Stimulated activated CD8-positive, alpha-beta memory T cell treated with anti-CD3 and anti-CD28 coated beads, Interleukin-15, amount 100 ng/mL, for 24 hours (primary cell): ENCODE measurements around the gene RSPH10B2.
"Not testable (repeated sequence)": the region's sequence is repeated elsewhere in the genome, so short reads cannot be mapped to it uniquely, and the experiment has no call there.

Experiments used
- DNase-seq: peaks from one replicate; pipeline ENCODE4 v3.0.0-alpha.2; 2020; ENCODE audit warnings: low read depth

RSPH10B2 gene

DNA sequence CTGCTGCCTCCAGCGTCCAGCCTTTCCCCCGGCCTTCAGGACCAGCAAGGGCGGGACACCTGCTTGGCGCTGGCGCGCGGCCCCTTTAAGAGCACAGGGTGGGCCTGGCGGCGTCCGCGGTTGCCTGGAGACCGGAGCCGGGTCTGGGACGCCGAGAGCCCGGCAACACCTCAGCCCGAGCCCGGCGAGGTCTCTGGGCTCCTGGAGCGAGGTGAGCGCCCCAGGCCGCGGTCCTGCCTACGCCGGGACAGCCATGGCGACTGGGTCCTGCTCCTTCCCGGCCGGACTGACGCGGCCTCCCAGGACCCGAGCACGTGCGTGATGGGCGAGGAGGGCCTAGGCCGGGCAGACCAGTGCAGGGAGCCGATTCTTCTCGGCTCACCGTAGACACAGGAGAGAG lies at the start of gene RSPH10B2:
TSS of gene RSPH10B2 (plus strand) at position 140 of the 400 bp plus-strand sequence. CDS start 3,575 bp downstream, outside the sequence.
- not testable (repeated sequence) for DNase-seq

DNA sequence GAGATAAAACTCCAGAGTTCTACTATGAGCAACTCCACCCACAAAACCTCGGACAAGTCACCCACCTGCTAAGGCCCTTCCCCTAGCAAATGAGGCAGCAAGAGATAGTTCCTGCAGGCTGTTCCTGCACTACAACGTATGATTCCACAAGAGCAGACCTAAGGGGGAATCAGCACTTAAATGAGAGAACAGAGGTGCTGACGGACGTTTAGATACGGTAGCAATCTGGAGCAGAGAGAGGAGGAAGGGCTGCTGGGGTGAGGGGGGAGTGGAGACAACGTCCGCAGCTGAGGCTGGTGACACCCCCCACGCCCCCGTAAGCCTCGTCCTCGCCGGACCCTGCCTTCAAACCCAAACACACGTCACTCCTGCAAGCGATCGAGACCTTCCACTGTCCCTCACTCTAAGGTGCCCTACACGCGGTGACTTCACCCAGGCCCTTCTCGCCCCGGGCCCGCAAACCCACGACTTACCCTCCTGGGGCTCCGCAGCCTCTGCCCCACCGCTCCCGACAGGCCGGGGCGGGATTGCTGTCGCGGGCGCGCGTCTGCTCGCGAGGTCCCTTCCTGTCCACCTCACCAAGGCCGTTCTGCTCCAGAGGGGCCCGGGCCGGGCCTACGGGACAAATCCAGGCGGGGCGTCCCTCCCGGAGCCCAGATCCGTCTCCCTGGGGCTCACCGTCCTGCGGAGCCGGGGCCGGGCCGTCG lies 47.8 kb upstream of the RSPH10B2 start:
- peak; percentile 9 for DNase-seq

DNA sequence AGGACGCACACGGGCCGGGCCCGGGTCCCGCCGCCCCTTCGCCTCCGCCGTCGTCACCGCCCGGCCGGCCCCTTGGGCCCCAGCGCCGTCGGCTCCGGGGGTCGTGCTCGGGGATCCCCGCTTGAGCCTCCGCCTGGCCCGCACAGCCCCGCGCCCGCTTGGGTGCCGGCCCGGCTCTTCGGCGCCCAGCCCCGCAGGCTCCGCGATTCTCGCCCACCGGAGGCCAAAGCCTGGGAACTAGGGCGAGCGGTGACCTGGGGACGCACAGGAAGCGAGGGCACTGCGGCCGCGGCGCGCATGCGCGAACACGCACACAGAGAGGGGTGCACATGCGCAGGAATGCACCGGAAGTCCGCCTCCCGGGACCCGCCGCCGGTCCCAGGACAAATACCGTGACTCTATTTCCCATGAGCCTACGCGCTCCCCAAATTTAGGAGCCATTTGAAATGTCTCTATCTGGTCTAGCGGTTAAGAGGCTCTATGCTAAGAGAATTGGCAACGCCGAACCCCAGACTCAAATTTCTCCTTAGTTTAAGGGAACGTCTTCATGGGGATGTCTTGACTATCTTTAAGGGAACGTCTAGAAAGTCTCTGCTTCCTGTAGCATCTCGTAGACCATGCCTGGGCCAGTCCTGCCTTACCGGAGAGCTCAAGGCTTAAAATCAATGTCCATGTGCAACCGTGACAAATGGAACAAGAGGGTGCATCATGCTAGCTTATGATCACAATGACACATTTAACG lies 47.1 kb upstream of the RSPH10B2 start, which contains the start of gene ZNF12:
TSS of gene ZNF12 (minus strand) at position 282 of the 742 bp plus-strand sequence. CDS start 1,774 bp downstream, outside the sequence.
- peak; percentile 95 for DNase-seq

DNA sequence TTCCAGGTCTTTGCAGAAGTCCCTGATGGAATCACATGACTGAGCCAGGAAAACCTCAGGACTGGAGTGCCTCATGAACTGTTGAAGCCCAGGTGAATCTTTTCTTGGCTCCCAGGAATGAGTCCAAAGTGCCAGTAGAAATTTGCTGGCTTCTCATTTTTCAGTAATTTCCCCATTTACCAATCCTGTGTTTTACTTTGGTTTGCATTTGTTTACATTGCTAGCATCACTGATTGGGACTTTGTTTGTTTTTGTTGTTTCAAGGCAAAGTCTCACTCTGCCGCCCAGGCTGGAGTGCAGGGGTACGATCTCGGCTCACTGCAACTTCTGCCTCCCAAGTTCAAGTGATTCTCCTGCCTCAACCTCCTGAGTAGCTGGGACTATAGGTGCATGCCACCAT lies 45.6 kb upstream of the RSPH10B2 start:
- DNase-seq = no peak

DNA sequence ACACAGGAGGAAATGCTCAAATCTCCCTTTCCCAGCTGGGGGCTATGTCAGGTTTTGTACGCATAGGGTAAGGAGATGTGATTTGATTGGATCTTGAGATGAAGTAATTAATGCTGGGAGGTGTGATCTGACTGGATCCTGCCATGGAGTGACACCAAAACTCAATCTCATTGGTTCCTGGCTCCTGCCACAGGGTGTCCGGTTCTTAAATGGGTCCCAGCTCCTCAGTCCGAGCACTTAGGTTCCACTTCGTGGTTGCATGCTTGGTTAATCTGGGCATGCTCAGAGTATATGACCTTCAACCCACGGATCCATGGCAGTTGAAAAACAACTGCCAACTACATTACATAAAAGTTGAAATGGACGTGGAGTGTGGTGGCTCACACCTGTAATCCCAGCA lies 44.1 kb upstream of the RSPH10B2 start:
- no peak for DNase-seq

DNA sequence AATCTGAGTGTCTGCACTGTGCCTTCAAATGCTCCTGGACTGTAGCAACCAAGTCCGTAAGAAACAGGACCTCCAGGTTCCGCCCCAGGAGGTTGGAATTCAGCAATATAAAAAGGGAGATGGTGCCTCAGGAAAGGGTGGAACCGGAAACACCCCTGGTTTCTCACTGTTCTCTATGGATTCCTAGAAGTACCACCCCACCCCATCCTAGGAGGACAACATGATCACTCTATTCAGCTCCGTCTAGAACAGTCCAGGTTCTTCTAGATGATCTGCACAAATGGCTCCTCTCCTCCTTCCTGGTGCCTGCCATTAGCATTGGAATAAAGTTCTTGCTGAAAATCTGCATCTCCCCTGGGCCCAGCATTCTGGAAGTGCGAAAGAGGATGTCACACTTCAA lies 39.5 kb upstream of the RSPH10B2 start:
- DNase-seq = no peak

DNA sequence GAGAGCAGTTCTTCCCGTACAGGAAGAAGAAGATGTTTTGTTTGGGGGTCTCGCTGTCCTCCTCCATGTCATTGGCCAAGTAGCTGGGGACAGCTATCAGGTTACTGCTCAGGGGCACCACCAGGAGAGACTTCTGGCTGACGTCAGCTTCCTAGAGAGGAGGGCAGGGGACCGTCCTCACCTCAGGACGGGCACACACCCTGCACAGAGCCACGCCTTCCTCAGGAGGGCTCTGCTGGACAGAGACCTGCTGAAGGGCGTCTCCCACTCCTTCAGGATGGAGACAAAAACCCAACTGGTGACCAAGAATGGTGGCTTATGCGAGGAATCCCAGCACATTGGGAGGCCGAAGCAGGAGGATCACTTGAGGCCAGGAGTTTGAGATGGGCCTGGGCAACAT lies 38.0 kb upstream of the RSPH10B2 start:
- not testable (repeated sequence) for DNase-seq

DNA sequence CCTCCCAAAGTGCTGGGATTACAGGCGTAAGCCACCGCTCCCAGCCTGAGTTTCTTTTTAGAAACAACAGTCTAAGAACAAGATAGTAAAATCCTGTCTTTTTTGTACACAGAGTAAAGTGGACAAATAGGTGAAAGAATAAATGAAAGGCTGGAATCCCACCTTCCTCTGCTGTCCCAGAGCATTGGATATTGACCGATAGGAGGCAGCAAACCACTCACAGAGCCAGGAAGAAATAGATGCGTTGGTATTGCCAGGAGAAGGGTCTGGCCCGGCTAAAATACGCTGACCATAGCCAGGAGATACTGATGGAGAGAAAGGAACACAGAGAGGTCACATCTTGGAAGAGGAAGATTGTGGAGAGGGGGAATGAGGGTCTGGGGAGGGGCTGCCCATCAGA lies 35.8 kb upstream of the RSPH10B2 start:
- no peak for DNase-seq

DNA sequence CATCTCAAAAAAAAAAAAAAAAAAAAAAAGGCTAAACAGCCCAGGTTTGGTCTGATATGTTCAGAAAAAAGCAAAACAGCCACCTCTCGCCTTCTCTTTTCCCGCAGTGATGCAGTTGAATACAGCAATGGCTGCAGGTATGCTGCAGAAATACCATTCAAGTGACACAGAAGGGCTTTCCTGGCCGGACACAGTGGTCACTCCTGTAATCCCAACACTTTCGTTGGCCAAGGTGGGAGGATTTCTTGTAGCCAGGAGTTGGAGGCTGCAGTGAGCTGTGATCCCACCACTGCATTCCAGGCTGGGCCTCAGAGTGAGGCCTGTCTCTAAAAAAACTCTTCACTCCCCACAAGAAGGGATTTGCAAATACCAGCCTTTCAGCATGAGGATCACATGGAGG lies 29.6 kb upstream of the RSPH10B2 start:
- DNase-seq = not testable (repeated sequence)

DNA sequence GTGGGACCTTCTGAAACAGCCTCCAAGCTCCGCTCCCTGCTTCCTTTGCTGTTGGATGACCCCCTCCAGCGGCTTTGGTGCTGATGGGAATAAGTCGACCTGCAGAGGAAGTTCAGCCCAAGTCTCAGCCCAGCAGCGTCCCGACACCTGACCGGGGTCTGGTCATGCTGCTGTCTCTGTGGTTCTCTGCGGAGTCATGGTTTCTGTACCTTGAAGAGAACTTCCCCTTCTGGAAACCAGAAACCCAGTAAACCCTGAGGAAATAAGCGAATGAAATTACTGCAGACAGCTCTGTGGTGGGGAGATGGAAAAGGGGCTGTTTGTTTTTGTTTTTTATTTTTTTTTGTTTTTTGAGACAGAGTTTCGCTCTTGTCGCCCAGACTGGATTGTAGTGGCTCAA lies 28.9 kb upstream of the RSPH10B2 start:
- DNase-seq = no peak

DNA sequence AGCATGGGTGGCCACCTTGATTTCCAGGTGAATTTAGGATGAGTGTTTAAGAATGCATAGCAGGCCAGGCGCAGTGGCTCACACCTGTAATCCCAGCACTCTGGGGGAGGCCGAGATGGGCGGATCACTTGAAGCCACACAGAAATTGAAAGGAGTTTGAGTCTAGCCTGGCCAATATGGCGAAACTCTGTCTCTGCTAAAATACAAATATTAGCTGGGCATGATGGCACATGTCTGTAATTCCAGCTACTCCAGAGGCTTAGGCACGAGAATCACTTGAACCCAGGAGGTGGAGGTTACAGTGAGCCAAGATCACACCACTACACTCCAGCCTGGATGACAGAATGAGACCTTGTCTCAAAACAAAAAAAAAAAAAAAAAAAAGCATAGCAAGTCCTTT lies 27.6 kb upstream of the RSPH10B2 start:
- not testable (repeated sequence) for DNase-seq

DNA sequence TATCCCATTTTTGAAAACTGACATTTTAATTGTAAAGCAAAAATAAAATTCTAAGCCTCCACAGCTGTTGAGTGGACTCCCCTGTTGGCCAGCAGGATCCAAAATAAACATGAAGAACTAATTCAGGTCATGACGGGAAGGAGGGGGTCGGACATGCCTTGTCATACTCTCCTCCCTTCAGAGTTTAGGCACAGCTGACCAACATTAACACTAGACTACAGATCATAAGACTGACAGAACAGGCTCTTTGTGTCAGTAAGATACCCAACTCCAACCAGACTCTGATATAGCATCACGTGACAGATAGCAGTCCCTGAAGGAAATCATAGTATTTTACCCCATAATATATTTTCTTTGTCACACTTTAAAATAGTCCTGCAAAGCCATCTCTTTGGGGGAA lies 26.2 kb upstream of the RSPH10B2 start:
- no peak for DNase-seq

DNA sequence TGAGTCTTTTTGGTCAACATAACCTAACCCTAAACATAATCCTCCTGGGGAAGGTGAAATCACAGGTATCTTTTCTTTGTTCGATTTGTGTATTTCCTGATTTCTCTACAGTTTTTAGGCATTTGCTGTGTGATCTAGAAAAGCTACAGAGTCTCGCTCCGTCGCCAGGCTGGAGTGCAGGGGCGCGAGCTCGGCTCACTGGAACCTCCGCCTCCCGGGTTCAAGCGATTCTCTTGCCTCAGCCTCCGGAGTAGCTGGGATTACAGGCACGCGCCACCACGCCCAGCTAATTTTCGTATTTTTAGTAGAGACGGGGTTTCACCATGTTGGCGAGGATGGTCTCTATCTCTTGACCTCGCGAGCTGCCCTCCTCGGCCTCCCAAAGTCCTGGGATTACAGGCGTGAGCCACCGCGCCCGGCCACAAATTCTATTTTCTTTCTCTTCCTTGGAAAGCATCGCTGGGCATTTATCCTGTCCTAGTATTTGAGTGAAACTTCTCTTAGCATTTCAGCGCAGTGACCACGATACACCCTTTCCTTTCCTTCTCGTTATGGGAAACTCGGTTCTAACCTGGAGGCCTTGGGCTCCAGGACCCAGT lies 24.9 kb upstream of the RSPH10B2 start:
- DNase-seq = not testable (repeated sequence)

DNA sequence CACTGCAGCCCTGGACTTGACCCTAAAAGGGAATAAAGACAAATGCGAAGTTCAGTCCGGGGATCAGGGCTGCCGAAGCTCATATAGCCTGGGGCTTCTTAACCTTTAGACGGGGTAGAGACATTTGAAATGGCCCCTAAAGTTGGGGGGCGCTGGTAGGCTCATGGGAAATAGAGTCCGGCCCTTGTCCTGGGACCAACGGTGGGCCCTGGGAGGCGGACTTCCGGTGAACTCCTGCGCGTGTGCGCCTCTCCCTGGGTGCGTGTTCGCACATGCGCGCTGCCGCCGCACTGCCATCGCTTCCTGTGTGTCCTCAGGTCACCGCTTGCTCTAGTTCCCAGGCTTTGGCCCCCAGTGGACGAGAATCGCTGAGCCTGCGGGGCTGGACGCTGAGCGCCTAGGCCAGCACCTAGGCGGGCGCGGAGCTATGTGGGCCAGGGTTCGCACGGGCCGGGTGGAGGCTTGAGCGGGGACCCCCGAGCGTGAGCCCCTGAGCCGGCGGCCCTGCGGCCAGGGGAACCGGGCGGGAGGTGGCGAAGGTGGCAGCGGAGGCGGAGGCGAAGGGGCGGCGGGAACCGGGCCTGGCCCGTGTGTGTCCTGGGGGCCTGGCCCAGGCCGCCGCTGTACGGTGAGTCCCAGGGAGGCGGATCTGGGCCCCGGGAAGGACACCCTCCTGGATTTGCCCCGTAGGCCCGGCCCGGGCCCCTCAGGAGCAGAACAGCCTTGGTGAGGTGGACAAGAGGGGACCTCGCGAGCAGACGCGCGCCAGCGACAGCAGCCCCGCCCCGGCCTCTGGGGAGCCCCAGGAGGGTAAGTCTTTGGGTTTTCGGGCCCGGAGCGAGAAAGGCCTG lies 24.2 kb upstream of the RSPH10B2 start:
- peak; percentile 59 for DNase-seq

DNA sequence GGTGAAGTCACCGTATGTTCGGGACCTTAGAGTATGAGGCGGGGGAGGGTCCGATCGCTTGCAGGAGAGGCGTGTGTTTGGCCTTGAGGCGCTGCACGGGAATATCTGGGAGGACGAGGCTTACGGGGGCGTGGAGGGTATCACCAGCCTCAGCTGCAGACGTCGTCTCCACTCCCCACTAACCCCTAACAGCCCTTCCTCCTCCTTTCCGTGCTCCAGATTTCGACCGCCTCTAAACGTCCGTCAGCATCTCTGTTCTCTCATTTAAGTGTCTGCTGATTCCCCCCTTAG lies 23.6 kb upstream of the RSPH10B2 start:
- DNase-seq = no peak

DNA sequence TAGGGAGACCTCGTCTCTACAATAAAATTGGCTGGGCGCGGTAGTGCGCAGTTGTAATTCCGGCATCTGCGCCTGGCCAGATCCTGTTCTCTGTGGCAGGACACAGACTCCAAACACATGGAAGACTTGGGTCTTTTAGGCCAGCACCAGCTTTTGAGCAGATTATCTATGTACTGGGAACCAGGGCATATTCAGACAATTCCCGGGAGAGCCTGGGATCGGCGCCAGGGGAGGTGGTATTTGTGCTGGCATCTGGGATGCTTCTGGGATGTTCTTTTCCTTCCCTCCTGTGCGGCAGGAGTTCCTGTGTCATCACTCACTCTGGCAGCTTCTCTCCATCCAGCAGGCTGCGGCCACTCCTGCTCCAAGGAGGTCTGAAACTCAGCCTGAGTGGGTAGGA lies 15.5 kb upstream of the RSPH10B2 start:
- DNase-seq = not testable (repeated sequence)

DNA sequence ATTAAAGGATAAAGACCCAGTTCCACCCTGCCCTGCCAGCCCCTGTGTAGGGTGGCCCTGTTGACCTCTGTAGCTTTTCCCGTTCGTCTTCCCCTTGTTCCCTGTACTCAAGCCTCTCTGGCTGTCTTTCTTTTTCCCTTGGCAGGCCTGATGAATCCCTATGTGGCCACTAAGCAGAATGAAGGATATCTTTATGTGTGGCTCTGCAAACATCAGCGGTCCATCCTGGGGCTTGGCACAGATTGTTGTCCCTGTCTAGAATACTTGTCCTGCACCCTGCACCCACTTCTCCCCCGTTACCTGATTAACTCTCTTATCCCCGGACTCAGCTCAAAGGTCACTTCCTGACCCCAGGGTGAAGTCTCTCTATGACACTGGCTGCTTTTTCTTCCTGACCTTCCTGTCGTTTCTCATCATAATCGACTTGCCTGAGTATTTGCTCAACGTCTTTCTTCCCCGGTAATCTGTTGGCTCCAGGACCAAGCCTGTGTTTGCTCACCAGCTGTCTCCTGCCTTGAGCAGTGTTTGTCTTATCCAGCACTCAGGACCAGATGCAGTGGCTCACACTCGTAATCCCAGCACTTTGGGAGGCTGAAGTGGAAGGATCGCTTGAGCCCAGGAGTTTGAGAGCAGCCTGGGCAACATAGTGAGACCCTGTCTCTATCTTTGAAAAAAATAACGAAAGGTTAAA lies 9.3 kb upstream of the RSPH10B2 start:
- not testable (repeated sequence) for DNase-seq

DNA sequence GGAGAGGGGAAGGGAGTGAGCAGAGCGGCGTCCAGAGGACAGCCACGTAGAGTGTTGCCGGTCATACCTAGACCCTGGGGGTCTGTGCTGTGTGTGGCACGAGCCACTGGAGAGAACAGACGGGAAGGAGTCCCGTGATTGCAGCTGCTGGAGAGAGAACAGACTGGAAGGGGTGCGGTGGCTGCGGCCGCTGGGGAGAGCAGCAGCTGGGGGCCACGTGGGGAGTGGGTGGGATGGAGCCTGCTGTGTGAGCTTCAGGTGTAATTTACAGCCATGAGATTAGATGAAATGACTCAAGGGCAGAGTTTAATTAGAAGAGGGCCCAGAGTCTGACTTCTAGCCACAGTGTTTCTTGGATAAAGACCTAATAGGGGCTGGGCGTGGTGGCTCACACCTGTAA lies 4.6 kb upstream of the RSPH10B2 start:
- not testable (repeated sequence) for DNase-seq

DNA sequence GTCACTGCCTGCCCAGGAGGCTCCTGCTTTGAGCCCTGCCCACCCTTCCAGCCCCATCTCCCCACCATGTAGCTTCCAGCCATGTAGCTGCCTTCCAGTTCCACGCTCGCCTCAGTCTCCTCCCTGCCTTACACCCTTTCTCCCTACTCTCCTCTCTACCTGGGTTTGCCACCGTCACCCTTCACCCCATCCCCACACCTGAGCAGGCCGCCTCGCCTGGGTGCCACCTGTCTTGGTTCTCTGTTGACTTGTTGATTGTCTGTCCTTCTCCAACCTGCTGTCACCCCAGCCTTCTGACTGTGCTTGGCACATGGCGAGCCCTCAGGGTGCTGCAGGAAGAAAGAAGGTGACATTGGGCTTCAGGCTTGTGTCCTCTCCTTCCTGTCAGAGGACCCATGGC lies 3.7 kb upstream of the RSPH10B2 start:
- DNase-seq = not testable (repeated sequence)

DNA sequence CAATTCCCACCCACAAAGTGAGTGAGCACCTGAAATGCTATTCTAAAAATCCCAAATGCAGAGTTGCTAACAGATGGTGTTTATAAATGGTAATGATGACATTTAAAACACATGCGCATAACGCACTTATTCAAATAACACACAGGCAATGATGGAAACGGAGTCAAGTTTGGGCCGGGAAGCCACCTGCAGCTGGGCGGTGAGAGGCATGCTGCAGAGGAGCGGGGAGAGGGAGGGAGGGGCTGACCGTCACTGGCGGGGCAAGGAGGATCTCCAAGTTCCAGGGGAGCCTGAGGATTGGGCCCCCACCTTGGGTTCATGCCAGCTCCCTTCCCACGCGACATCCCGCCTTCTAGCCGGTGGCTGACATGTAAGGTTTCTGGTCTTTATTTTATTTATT lies 7.3 kb downstream of the RSPH10B2 start:
- not testable (repeated sequence) for DNase-seq

DNA sequence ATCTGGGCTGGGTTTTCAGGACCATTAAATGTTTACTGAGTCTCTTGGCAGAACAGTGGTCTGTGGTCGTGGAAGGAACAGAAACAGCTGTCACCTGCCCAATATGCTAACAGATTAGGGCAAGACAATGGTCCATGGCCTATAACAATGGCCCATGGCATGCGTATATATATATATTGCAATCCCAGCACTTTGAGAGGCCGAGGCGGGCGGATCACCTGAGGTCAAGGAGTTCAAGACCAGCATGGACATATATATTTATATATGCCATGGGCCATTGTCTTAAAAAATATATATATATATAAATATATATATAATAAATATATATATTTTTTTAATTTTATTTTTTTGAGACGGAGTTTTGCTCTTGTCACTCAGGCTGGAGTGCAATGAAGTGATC lies 27.7 kb downstream of the RSPH10B2 start:
- DNase-seq = not testable (repeated sequence)

DNA sequence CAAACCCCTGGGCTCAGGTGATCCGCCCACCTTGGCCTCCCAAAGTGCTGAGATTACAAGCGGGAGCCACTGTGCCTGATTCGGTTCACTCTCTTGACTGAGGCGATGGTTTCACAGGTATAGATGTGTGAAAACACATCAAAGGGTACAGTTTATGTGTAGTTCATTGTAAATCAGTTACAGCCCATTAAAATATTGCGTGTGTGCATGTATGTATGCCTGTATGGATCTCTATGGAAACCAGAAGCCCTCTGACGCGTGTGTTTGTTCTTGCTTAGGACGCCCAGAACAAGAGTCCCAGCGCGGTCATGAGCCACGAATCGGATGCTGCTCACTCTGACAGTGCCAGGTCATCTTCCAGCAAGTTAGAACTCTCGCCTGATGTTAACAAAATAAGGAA lies 35.5 kb downstream of the RSPH10B2 start:
- not testable (repeated sequence) for DNase-seq
